Stimulated activated naive CD4-positive, alpha-beta T cell treated with Interleukin-2 at 50 U/mL for 16 hours (primary cell): ENCODE measurements around the gene HPS6.

Experiments used
- DNase-seq: peaks from one replicate; lab custom pipeline; 2025; lab: John Stamatoyannopoulos, UW

HPS6 gene

DNA sequence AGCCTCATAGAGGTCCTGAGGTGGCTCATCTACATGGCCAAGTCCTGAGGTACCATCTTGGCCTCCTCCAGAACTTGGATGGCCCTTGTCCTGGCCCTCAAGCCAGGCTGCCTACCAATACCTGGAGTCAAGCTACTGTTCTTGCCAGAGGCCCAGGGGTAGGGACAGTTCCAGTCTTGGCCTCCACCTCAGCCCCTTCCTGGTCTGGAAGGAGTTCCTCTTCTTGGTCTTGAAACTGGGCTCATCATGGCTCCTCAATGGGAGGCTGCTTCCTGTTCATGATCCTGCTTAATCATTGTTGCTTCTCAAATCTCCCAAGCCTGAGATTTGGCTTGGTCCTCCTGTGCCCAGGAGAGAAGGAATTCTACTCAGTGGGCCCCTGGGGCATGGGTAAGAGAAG lies 3.9 kb downstream of the HPS6 start:
- DNase-seq, result no peak

DNA sequence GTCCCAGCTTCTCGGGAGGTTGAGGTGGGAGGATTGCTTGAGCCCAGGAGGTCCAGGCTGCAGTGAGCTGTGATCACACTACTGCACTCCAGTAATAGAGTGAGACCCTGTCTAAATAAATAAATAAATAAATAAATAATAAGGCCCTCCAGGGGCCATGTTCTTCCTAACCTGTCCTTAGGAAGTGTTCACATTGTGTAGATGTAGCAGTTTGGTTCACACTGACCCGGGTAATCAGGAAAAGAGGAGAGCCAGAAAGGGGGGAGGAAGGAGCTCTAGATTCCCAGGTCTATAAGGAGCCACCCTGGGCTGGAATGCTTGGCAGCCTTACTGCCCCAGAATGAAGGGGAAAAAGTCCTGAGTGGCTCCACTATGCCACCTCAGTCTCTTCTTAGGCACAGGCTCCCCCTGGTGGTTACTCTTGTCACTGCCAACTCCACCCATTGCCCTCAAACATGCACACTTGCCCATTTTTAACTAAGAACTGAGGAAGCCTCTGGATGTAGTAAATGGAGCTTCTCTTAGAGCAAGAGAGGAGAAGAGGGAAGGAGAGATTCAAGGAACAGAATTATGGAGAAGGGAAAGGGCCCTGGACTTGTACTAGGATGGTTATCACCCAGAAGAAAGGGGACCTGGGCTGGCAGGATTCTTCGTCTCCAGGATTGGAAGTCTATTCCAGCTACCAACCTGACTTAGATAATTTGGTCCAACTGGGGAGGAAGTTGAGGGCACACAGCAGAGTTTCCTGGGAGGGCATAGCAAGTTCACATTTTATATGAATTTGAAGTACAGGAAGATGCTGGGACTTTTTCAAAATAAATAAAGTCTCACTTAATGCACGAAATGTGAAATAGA lies 7.8 kb downstream of the HPS6 start:
- peak; percentile 67 for DNase-seq

DNA sequence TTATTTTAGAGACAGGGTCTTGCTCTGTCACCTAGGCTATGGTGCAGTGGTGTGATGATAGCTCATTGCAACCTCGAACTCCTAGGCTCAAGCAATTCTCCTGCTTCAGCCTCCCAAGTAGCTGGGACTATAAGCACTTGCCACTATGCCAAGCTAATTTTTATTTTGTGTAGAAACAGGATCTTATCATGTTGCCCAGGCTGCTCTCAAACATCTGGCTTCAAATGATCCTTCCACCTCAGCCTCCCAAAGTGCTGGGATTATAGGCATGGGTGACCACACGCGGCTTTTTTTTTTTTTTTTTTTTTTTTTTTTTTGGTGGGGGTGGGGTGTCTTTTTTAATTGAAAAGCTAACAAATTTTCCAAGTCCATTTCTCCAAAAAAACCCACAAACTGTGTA lies 18.4 kb downstream of the HPS6 start:
- no peak for DNase-seq

DNA sequence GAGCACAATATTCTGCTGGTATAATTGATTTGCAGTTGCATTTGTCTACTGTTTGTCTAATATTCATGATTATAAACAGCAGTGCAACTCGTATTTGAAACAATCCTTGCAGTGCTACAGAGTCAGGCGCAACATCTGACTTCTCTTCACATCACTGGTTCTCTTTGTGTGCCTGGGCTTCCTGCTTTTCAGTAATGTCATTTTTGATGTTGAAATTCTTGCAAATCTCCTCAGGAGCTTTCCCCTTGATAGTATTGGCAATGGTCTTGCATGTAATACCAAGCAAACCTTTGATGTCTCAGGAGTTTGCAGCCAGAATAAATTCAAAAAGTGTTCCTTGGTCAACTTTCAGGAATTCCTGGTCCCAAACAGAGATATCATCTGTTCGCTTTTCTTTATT lies 20.2 kb downstream of the HPS6 start:
- DNase-seq, result no peak

DNA sequence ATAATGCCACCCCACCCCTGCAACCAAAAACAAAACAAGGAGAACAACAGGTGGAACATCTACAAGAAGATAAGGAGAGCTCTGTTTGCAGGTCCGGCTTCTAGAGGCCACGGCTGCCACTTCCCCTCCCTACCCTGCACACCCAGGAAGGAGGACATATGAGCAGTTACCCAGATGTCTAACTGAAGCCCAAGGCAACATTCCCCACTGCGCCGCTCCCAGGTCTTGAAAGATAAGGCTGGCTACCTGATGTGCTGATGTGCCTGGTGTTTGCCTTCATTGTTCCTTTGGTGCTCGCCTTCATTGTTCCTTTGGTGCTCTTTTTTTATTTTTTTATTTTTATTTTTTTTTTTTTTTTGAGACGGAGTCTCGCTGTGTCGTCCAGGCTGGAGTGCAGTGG lies 21.0 kb downstream of the HPS6 start:
- DNase-seq, result no peak

DNA sequence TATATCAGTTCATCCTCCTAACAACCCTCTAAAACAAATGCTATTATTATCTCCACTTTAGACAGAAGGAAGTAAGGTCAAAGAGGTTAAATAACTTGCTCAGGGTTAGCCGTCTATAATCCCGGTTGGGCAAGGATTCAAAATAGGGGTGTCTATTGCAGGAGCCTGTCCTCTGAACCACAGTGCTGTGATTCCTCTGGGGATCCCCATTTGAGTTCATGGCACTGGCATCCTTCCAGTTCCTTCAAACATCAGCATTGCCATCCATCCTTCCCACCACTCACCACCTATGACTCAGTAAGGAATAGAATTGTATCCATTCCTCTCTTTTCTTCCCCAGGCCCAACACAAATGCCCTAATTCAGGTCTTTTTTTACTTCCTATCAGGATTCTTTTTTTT lies 25.6 kb downstream of the HPS6 start:
- no peak for DNase-seq

DNA sequence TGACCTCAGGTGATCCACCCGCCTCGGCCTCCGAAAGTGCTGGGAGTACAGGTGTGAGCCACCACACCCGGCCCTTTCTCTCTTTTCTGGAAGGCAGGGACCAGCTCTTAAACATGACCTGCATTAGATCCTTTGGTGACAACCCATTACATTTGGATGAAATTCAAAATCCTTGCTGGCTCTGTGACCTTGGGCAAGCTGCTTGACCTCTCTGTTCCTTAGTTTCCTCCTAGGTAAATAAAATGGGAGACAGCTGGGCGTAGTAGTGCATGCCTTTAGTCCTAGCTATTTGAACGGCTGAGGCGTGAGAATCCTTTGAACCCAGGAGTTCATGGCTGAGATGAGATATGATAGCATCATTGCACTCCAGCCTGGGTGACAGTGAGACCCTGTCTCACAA lies 31.3 kb downstream of the HPS6 start:
- no peak for DNase-seq

DNA sequence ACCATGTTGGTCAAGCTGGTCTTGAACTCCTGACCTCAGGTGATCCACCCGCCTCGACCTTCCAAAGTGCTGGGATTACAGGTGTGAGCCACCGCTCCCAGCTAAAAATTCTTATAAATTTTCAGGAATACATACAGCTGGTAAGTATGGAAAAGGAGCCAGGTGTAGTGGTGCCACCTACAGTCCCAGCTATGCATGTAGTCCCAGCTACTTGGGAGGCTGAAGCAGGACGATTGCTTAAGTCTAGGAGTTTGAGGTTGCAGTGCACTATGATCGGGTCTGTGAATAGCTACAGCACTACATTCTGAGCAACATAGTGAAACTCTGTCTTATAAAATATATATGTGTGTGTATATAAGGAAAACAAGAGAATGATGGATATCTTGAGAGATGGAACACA lies 36.0 kb downstream of the HPS6 start:
- no peak for DNase-seq

DNA sequence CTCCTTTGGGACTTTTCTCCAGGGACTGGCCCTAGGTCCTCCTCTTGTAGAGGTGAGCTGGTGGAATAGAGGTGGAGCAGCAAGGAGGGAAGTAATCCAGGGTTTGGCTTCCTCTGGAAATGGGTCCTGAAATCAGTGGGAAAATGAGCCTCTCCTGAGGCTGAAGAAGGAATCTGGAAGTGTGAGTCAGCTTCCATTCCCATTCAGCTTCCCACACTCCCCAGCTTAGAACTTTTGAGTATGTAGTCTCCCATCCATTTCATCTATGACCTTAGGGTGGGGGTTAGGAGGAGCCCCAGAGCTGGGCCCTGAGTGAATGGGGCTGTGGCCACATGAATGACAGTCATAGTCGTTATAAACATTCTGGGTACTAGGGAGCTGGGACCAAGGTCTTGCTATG lies 37.3 kb downstream of the HPS6 start:
- no peak for DNase-seq

DNA sequence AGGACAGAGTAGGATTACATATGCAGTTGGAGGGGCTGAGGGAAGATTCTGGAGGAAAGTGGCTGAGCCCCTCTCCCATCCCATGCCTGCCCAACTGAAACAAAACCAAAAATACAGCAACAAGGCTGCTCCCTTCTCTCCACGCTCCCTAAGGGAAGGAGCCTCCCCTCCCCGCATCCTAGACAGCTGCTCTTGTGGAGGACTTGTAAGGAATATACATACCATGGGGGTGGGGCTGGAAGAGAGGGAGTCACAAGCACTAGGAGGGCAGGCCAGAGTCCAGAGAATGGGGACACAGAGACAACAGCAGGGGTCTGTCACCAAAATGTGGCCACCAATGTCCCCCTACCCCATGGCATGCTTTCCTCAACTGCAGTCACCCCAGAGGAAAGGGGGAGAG lies 41.8 kb downstream of the HPS6 start:
- DNase-seq, result no peak

DNA sequence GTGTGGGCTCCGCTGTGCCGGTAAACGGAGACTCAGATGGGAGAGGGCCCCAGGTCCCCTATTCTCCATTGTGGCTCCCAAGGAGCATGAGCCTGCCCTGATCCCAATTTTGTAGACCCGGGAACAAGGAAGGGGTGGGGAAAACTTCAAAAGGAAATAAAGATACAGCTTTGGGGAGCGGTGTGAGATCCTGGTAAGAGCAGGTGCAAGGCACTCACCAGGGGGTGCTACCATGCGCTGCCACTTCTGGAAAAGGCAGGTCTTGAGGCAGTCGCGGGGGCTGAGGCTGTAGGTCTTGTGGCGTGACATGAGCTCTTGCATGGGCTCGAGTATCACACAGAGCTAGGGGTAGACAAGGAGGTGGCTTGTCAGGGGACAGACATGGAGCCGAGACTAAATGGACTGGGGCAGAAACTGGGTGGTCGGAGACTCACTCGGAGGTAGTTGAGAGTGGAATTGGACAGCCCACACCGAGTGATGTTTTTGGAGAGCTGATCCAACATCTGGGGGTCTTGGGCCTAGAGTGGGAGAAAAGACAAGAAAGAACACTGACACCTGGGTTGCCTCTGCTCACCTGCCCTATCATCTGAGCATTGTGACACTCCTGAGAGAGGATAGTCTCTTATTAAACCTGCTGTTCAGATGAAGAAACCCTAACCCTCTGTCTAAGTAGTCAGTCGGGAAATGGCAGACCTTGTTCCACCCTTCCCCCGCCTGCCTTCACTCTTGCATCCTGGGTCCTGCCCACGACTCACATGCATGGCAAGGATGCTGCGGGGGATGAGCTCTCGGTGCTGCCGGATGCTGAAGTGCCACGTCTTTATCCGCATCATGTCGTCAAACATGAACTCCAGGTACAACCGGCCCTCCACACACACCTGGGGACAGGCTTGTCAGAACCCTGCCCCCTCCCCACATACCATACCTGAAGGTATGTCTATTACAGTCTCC lies 44.3 kb downstream of the HPS6 start:
- DNase-seq, result no peak

DNA sequence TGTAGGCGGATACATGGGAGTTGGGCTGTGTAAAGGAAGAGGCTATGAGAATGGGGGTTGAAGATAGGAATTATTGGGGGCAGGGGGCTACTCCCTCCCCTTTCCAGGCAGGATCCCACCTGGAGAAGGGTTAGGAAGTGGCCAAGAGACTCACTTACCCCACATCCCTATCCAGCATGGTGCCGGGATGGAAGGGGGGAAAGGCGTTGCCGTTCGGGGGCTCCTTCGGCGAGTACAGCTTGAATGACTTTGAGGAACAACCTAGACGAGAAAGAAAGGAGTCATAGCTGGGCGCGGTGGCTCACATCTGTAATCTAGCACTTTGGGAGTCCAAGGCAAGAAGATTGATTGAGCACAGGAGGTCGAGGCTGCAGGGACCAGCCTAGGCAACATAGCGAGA lies 46.1 kb downstream of the HPS6 start:
- DNase-seq, result no peak

DNA sequence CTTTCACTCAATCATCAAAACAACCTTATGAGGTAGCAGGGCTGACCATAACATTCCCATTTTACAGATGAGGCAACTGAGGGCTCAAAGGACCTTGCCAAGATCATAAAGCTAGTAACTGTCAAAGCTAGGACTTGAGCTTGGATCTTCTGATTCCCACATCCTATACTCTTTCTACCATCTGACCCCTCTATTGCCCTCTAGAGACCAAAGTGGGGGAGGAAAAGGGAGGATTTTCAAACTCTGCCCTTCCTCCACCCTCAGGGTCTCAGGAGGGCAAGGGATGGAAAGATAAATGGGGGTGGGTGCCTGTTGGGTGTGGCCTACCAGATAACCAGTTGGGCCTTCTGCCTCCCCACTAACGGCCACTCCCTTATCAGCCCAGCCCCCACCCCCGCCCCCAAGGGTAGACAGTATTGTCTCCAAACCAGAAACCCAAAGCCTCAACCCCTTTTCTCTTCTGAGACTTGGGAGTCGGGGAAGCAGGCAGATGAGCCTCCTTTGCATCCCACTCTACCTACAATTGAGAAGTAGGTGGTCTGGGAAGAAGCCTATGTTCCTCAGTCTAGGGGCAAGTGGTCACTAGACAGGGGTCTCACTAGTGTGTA lies 47.2 kb downstream of the HPS6 start:
- no peak for DNase-seq

DNA sequence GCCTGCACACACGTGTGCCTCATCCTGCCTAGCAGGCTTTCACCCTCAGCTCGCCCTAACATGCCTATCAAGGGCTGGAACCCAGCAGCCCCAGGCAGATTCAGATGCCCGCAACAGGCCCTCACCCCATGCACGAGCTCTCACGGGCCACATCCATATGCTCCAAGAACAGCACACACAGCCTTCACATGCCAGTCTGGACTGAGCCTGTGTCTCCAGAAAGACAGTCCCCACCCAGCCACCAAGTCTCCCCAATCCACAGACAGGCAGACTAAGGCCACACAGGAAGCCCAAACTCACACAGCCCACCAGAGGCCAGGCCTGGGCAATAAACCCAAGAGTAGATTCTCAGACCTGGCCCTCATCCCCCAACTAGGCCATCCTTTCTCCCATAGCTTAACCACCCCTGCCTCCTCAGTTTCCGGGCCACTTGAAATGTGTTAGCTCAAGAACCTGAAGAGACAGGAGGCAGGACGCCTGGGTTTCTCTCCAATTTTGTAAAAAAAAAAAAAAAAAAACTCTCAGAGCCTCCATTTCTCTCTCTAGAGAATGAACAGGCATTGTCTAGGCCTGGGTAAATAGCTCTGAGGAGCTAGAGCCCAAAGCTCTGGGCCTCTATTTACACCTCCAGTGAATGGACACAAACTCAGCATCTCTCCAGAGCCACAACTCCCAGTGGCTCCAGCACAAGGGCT lies 48.3 kb downstream of the HPS6 start:
- peak; percentile 4 for DNase-seq

DNA sequence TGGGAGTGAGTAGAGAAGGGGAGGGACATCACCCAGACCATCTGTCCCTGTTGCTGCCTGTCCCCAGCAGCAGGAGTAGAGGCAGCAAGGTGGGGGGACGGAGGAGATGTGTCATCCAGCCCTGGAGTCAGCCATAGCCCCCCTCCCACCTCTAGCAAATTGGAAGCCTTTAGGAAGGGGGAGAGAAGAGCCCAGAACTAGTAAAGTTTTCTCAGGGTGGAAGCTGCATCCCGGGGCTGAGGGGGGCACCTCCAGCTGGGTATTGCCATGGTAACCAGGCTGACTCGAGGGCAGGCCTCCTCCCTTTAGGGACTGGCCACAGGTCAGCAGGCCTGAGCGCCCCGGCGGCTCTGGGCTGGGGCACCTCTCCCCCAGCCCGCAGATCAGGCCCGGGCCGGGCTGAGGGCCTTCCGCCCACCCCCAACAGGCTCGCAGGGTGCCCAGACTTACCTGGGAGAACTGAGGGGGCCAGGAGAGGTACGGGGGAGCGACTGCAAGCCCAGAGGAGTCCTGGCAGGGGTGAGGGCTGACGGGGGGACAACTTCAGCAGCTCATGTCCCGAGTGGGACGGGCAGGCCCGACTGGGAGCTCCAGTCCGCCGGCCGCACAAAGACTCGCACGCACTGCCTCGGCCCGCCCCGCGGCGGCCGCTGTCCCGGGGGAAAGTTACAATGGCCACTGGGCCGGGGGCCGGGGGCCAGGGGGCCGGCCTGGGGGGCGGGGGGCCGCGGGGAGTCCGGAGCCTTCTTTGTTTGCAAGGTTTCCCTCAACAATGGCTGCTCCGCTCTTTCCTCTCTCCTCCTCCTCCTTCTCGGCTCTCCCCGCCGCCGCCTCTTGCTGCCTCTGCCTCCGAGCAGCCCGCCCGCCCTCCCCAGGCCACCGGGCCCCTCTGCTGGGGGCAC lies 49.1 kb downstream of the HPS6 start:
- DNase-seq, result no peak

DNA sequence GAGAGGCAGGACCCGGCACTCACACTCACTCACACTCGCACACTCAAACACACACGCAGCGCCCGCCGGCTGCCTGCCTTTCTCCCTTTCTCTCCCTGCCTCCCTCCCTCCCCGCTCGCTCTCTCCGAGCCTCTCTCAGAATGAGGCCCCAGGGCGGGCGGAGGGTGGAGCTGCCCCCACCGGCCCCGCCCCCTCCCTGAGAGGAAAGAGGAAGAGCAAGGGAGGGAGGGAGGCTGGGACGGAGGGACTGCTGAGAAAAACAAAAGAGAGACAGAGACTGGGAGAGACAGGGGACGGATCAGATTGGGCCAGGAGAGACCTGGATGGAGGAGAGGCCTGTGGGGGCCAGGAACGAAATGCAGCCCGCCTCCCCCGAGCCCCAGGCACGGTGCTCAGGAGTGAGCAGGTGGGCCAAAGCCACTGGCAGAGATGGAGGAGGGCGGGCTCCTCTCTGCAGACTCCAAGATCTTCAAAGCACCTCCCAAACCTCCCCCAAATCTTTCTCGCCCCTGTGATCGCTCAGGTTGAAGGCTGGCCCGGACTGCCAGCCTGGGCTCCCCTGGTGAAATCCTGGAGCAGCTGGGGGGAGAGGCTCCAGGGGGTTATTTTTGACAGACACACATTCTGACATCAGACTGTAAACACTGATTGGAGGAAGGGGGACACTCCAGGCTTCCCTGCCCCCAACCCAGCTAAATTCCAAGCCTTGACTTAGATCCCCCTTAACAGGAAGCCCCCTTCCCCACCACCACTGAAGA lies 49.9 kb downstream of the HPS6 start:
- peak; percentile 84 for DNase-seq

DNA sequence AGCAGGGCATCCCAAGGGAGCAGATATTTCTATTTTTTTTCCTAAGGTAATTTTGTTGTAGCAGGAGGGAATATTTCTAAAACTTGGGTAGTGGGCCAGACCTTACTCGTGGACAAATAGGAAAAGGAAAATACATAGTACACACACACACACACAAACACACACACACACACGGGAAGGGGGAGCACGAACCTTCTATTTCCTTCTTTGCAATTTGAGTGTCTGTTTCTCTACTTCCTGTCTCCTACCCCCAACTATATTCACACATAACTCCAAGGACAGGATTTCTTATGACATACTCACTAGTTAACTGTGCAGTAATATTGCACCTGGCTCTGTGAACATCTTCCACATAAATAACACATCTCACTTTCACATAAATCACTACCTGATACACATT lies 50.6 kb downstream of the HPS6 start:
- no peak for DNase-seq

DNA sequence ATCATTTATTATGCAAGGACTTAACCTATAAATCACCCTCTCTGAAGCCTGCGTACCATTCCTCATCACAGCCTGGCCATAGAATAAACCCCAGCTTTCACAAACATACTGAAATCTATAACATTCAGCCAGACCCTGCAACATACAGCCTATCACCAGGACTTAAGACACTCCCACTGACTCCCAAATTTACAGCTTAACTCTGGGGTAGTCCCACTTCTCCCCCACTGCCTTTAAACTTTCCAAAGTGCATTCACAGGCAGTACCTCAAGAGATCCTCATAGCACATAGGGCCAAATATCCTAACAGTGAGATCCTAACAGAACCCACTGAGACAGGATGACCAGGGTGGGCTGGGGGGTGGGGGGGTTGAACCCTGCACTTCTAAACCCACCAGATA lies 51.5 kb downstream of the HPS6 start:
- no peak for DNase-seq
